Thyroid gland (tissue), 4 donors: Measurements from ENCODE around the gene TMEM50A. TPM values are rescaled to one million over a fixed set of nuclear protein-coding genes. Genes with fewer than 3 reads are reported as not detected.
"Not testable (repeated sequence)": the region's sequence is repeated elsewhere in the genome, so short reads cannot be mapped to it uniquely, and the experiment has no call there.

Experiments
- DNase-seq, 2 donors: peaks; one replicate each; pipeline ENCODE4 v3.0.0-alpha.2; 2019
- H3K27ac ChIP-seq, 3 donors: fragments of 200-600 bp; sonication (generic); 1 replicate in 2 of 3; 2 replicates in 1 of 3; pipeline ENCODE4 v1.5.1; 2016 to 2019; ENCODE audit warnings: mild to moderate bottlenecking in 1 of 3, moderate library complexity in 1 of 3
- H3K27me3 ChIP-seq: fragments of 200-600 bp; sonication (generic); one replicate; pipeline ENCODE4 v1.5.1; 2019
- H3K36me3 ChIP-seq, 2 donors: fragments of 200-600 bp; sonication (generic); one replicate each; pipeline ENCODE4 v1.5.1; 2016 to 2019
- H3K4me1 ChIP-seq, 2 donors: fragments of 200-600 bp; sonication (generic); one replicate each; pipeline ENCODE4 v1.5.1; 2017 to 2019
- H3K4me3 ChIP-seq, 3 donors: fragments of 200-600 bp; sonication (generic); replicated peaks in 1 of 3; 1 replicate in 2 of 3; 2 replicates in 1 of 3; pipeline ENCODE4 v1.5.1; 2016; ENCODE audit warnings: mild to moderate bottlenecking in 1 of 3
- H3K9me3 ChIP-seq: fragments of 200-600 bp; sonication (generic); one replicate; pipeline ENCODE4 v1.5.1; 2017
- CTCF ChIP-seq, 6 experiments: fragments of 200-600 bp in 3 of 6; fragments of 450-650 bp in 3 of 6; sonication (generic) in 3 of 6; IDR thresholded peaks; one replicate each; pipeline ENCODE4 v1.5.1; 2016 to 2019; ENCODE audit warnings: antibody characterized with exemption in 6 of 6, mild to moderate bottlenecking in 2 of 6, inconsistent platforms in 1 of 6, moderate library complexity in 1 of 6
- POLR2A ChIP-seq, 2 donors: fragments of 450-650 bp; IDR thresholded peaks; one replicate each; pipeline ENCODE4 v1.6.1; 2017; ENCODE audit warnings: antibody characterized with exemption in 2 of 2, mild to moderate bottlenecking in 2 of 2, moderate library complexity in 1 of 2
- WGBS, 2 donors: methylation state at CpG; one replicate each; pipeline ENCODE4 v1.1.5; 2017; 5-methylcytosine and 5-hydroxymethylcytosine counted together
- intact Hi-C: fragments of 100-400 bp; cut with DNase I; formaldehyde crosslinking; loops from one replicate; pipeline ENCODE4 v1.15.1; 2023
- total RNA-seq, 4 donors: library from RNA; depleted of rRNA; stranded (reverse); fragments of >200 nt; gene quantifications; one replicate each; pipeline ENCODE4 v1.2.3, GENCODE V29; 2016

TMEM50A gene
- 10 to 100 TPM; 66.4 to 89.2 (median 78.5) TPM for total RNA-seq

- 0 to 1% methylated on average over 23 to 36 of the region's 75 CpGs for WGBS, 2 donors
- Histone ChIP-seq H3K9me3 (no peaks in the 10 kb centered on the region), H3K4me3 (peak within 1 kb of the TSS; percentile 69 to 99 (median 98)), H3K27me3 (no peaks in the 10 kb centered on the region), H3K36me3 (no peaks in the 10 kb centered on the region), H3K27ac (peak within 1 kb of the TSS; percentile 83 to 99 (median 93)), H3K4me1 (peaks cover 13 to 15% of the 10 kb centered on the region in 2 donors)
- no peak for TF ChIP-seq CTCF (IDR thresholded peaks at IDR 0.05)
- peak; percentile 45 to 93 for TF ChIP-seq POLR2A (IDR thresholded peaks at IDR 0.05)
- intact Hi-C loops: no loop called here
- DNase-seq: peak; percentile 92 to 93
Observed at GRCh38 chr1:25338188-25338981, at the start of gene TMEM50A. Gene TMEM50A (plus strand): TSS chr1:25338334. CDS start chr1:25340487, 2,153 bp downstream.

GRCh38 chr1:25288573-25289101 is 49.5 kb upstream of the TMEM50A start:
- not testable (repeated sequence) for H3K27ac ChIP-seq, H3K9me3 ChIP-seq, H3K4me3 ChIP-seq, H3K36me3 ChIP-seq, DNase-seq, H3K4me1 ChIP-seq, H3K27me3 ChIP-seq
- intact Hi-C loops: loop anchor here (5.0 kb wide), 1 partner anchor 229 kb away; no protein-coding TSS in a partner anchor
- WGBS, 2 donors: 81 to 85% methylated on average over 2 to 3 of the region's 8 CpGs

- H3K27ac ChIP-seq, H3K27me3 ChIP-seq, H3K4me3 ChIP-seq, H3K9me3 ChIP-seq, H3K36me3 ChIP-seq, H3K4me1 ChIP-seq, intact Hi-C loops: not testable (repeated sequence)
- DNase-seq: peak in 1 of 2 donors; percentile 6
- peak in 1 of 6 experiments; percentile 25 for TF ChIP-seq CTCF (IDR thresholded peaks at IDR 0.05)
- 7 to 24% methylated on average over 5 of the region's 6 CpGs for WGBS, 2 donors
Observed at GRCh38 chr1:25290043-25290442, 48.1 kb upstream of the TMEM50A start.

- WGBS, 2 donors: 95% methylated on average over 2 of the region's 2 CpGs
- H3K9me3 ChIP-seq, H3K27ac ChIP-seq, H3K36me3 ChIP-seq, intact Hi-C loops, H3K27me3 ChIP-seq, H3K4me3 ChIP-seq, DNase-seq, H3K4me1 ChIP-seq: not testable (repeated sequence)
Observed at GRCh38 chr1:25293426-25293825, 44.7 kb upstream of the TMEM50A start.

GRCh38 chr1:25294889-25295826 is 43.0 kb upstream of the TMEM50A start:
- 66 to 83% methylated on average over 3 to 4 of the region's 14 CpGs for WGBS, 2 donors
- intact Hi-C loops, H3K4me3 ChIP-seq, H3K4me1 ChIP-seq, H3K36me3 ChIP-seq, H3K9me3 ChIP-seq, DNase-seq, H3K27me3 ChIP-seq, H3K27ac ChIP-seq: not testable (repeated sequence)

- H3K9me3 ChIP-seq, H3K36me3 ChIP-seq, intact Hi-C loops, H3K4me3 ChIP-seq, H3K27ac ChIP-seq, DNase-seq, H3K27me3 ChIP-seq, H3K4me1 ChIP-seq: not testable (repeated sequence)
- 66 to 87% methylated on average over 6 of the region's 8 CpGs for WGBS, 2 donors
Observed at GRCh38 chr1:25296501-25296900, 41.6 kb upstream of the TMEM50A start.

GRCh38 chr1:25300729-25301128 is 37.4 kb upstream of the TMEM50A start:
- 87 to 95% methylated on average over 6 to 7 of the region's 9 CpGs for WGBS, 2 donors
- H3K4me1 ChIP-seq, H3K4me3 ChIP-seq, DNase-seq, H3K27ac ChIP-seq, H3K27me3 ChIP-seq, H3K36me3 ChIP-seq, H3K9me3 ChIP-seq, intact Hi-C loops: not testable (repeated sequence)

- H3K4me3 ChIP-seq, H3K27ac ChIP-seq, H3K27me3 ChIP-seq, DNase-seq, H3K36me3 ChIP-seq, intact Hi-C loops, H3K9me3 ChIP-seq, H3K4me1 ChIP-seq: not testable (repeated sequence)
- WGBS, 2 donors: 80 to 83% methylated on average over 3 of the region's 3 CpGs
Observed at GRCh38 chr1:25302330-25302729, 35.8 kb upstream of the TMEM50A start.

- intact Hi-C loops, H3K4me1 ChIP-seq, H3K27me3 ChIP-seq, H3K27ac ChIP-seq, H3K9me3 ChIP-seq, H3K4me3 ChIP-seq, DNase-seq, H3K36me3 ChIP-seq: not testable (repeated sequence)
- WGBS, 2 donors: 79 to 80% methylated on average over 4 of the region's 4 CpGs
Observed at GRCh38 chr1:25304936-25305335, 33.2 kb upstream of the TMEM50A start.

GRCh38 chr1:25308168-25308567 is 30.0 kb upstream of the TMEM50A start:
- no CpG with 5 or more reads among the region's 1 CpG for WGBS, 2 donors
- H3K27me3 ChIP-seq, H3K4me3 ChIP-seq, H3K9me3 ChIP-seq, H3K36me3 ChIP-seq, H3K4me1 ChIP-seq, DNase-seq, intact Hi-C loops, H3K27ac ChIP-seq: not testable (repeated sequence)
